Posterior vena cava (tissue), 2 donors: ENCODE results near the gene USP26. TPM values are rescaled to one million over a fixed set of nuclear protein-coding genes. Genes with fewer than 3 reads are reported as not detected.
"Not testable (repeated sequence)": the region's sequence is repeated elsewhere in the genome, so short reads cannot be mapped to it uniquely, and the experiment has no call there.

Experiments used
- DNase-seq: peaks from one replicate; pipeline ENCODE4 v3.0.0-alpha.2; 2020; ENCODE audit warnings: low spot score
- intact Hi-C, 2 donors: fragments of 100-400 bp; cut with DNase I; formaldehyde crosslinking; loops; one replicate each; pipeline versions ENCODE4 v1.14.1 to v1.14.2; 2022 to 2023
- total RNA-seq, 2 donors: library from RNA; stranded (reverse); fragmentation: NEBNext Ultra II Directional; extraction: Animal tissue kit (Norgen Biotek cat#: 25700); gene quantifications; one replicate each; pipeline ENCODE4 v1.2.1, GENCODE V29; 2021
- donor health status: DM: yes; HTN: yes; CAD: no.
- donor health status: DM: yes; HTN: yes; CAD: no.

Gene USP26
- total RNA-seq, 2 donors from 2014 or later = not detected

DNA sequence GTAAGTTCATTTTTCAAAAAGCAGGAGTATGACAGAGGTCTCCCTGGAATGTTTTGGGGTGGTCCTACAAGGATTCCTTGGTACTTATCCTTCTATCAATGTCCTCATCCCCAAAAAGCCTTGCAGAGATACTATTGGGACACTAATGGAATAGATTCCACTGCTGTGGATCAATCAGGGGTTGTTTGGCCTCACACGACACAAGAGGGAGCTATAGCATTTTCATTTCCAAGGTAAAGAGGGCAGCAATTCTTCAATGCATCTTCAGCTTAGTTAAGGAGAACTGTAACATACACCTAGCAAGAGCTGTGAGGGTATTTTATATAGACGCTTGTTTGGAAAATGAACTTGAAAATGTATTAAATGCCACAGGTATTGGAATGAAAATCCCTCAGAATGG, 50.9 kb downstream of the USP26 start:
- intact Hi-C loops = loop anchor here in 1 of 2 donors (2.0 kb wide), 1 partner anchor 59 kb away; no protein-coding TSS in a partner anchor
- DNase-seq = no peak

- intact Hi-C loops = not testable (repeated sequence)
- DNase-seq = peak; percentile 67
These were observed 52.6 kb downstream of the USP26 start for GRCh38 chrX:133044145-133044786.

- no peak for DNase-seq
- intact Hi-C loops = no loop called here
These were observed 54.6 kb downstream of the USP26 start for GRCh38 chrX:133042260-133042659.

DNA sequence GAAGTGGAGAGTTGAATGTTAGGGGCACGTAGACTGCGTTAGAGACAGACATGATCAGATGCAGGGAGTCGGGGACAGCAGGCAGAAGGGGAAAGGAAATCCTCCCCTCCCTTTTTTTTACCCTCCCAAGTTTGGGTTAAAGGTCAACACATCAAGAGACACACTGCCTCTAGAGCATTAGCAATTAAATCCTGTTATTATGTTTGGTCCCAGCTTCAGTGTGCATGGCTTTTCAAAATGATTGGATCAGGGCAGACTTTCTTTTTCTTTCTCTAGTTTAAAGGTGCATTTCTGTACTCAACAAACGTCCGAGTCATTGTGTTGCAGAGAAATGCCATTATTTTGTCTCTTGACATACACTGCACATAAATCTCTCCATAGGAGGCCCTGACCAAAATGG, 63.9 kb downstream of the USP26 start:
- intact Hi-C loops = no loop called here
- DNase-seq = no peak

DNA sequence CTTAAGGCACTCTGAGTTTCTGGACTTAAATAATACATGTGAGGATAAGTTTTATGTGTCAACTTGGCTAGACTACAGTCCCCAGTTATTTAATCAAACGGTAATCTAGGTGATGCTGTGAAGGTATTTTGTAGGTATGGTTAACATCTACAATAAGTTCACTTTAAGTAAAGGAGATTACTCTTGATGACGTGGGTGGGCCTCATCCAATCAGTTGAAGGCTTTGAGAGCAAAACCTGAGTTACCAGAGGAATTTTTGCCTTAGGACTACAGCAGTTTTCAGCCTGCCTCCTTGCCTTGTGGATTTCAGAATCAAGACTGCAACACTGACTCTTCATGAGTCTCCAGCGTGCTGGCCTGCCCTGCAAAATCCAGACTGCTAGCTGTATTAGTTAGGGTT, 78.7 kb downstream of the USP26 start:
- DNase-seq = no peak
- intact Hi-C loops = no loop called here

DNA sequence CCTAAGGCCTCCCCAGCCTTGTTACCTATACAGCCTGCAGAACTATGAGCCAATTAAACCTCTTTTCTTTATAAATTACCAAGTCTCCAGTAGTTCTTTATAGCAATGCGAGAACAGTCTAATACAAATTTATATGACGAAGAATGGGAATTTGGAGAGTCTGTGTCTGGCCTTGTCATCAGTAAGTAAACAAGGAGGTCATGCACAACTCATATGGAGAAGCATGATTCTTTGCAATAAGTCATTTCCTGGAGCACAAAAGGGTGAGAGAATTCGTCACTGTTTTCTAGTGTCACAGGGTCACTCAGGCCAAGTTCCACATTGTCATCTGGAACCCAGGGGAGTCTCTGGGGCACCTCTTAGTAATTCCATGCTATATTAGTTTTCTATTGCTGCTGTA, 89.5 kb downstream of the USP26 start:
- DNase-seq = no peak
- intact Hi-C loops = no loop called here

DNA sequence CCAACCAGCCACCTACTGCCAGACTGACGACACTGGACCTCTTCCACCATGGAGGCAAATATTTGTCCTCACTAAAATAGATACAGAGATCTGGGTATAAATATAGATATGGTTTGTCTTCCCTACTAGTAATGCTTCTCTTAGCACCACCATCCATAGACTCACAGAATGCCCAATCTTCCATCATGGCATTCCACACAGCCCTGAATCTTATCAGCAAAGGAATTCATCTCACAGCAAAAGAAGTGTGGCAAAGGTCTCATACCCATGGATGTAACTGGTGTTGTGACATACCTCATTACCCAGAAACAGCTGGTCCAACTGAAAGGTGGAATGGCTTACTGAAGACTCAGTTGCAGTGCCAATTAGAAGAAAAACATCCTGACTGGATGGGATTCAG, 91.3 kb downstream of the USP26 start:
- intact Hi-C loops = loop anchor here in 1 of 2 donors (1.0 kb wide), 1 partner anchor 46 kb away; no protein-coding TSS in a partner anchor
- DNase-seq = no peak

DNA sequence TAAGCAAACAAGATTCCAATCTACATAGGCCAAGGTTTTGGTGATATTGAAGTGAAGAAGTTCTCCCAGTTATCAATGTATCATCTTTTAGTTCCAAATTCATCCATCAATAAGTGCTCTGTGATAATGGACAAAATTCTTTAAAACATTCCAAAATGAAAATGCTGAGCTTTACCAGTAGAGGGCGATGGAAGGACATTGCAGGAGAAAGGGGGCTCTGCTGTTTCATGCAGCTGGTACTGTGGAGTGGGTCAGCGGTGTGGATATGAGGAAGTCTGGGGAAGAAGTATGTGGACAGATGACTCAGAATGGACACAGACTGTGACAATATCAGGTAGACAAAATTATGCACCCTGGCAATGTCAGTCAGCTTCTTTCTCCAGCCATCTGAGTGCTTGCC, 91.9 kb downstream of the USP26 start:
- intact Hi-C loops = loop anchor here in 1 of 2 donors (1.0 kb wide), 1 partner anchor 46 kb away; no protein-coding TSS in a partner anchor
- DNase-seq = no peak

- intact Hi-C loops = no loop called here
These were observed 97.7 kb downstream of the USP26 start for GRCh38 chrX:132999209-132999608.

DNA sequence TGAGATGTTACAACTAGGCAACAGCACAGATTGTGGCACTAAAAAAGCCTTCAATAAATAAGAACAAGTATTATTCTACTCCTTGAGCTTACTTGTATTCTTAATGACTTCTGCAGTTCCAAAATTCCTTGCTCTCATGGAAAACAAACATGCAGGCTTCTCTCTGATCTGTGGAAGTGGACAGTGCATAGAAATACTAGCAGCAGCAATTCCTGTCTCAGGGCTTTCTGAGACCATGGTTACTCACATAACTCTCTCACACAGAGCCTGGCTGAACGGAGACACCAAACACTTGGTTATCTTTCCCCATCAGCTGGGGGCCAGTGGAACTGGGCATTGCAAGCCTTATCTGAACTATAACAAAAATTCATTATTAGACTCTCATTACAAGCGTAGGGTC, 106.1 kb downstream of the USP26 start:
- DNase-seq = no peak
- intact Hi-C loops = no loop called here

More at GRCh38 chrX:132999209-132999608, 97.7 kb downstream of the USP26 start:
- DNase-seq = no peak

GRCh38 chrX:132986556-132986955, 110.4 kb downstream of the USP26 start:
- no peak for DNase-seq
- intact Hi-C loops = loop anchor here in 1 of 2 donors (2.0 kb wide), 1 partner anchor 60 kb away; no protein-coding TSS in a partner anchor

DNA sequence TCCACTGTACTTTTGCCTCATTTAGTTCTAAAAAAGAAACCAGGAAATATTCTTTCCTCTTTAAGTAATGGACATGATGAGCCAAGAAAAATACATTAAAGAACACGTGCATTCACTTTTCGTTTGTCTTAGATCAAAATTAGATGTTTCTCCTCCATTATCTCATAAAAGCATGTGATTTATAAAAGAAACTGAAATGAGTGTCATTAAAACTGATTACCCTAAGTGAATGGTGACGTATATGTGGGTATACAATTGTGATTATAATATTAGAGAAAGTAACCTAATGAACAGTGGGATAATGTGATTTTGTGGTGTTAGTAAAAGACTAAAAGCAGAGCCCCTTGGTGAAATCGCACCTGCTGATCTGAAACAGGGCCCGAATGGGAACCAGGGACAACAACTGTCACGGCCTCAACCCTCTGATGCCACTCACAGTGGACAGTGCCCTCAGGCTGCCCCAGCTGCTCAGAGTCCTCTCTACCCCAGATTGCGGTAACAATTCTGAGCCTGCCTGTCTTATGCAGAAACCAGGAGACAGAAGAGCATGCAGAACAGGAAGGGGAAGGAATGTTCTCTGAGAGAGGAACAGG, 112.8 kb downstream of the USP26 start:
- intact Hi-C loops = no loop called here
- DNase-seq = no peak

GRCh38 chrX:132983496-132983895, 113.4 kb downstream of the USP26 start:
- no peak for DNase-seq
- intact Hi-C loops = no loop called here

DNA sequence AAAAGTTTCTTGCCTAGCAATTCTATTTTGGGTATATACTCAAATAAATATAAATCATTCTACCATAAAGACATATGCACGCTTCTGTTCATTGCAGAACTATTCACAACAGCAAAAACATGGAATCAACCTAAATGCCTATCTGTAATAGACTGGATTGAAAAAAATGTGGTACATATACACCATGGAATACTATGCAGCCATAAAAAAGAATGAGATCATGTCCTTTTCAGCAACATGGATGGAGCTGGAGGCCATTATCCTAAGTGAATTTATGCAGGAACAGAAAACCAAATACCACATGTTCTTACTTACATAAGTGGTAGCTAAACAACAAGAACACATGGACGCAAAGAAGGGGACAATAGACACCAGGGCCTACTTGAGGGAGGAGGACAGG, 116.9 kb downstream of the USP26 start:
- intact Hi-C loops = not testable (repeated sequence)

More for the DNA sequence above, 116.9 kb downstream of the USP26 start:
- not testable (repeated sequence) for DNase-seq

Other genes with a start within 250 kb of the USP26 start
- gene HS6ST2, start 138.5 kb downstream of the USP26 start, total RNA-seq = under 1 TPM; 0.32 to 0.43 TPM
- gene TFDP3, start 121.2 kb upstream of the USP26 start, total RNA-seq = not detected